ENCODE results near the gene BOC.

GRCh38 chr3:113204371-113204770, 7.0 kb upstream of the BOC start:
- TF ChIP-seq POLR2A (IDR thresholded peaks at IDR 0.05; ENCODE audit: low read depth, low read length) (no peak), POLR2AphosphoS5 (IDR thresholded peaks at IDR 0.05; ENCODE audit: low read depth, low read length) (no peak), TAF1 (IDR thresholded peaks at IDR 0.05; ENCODE audit: borderline replicate concordance, low read depth, low read length) (no peak)
